Fibroblast of villous mesenchyme (primary cell): ENCODE results near the gene ZNF813. TPM values are rescaled to one million over a fixed set of nuclear protein-coding genes. Genes with fewer than 3 reads are reported as not detected.

Experiments
- DNase-seq: peaks from one replicate; pipeline ENCODE4 v3.0.0-alpha.2; 2010; ENCODE audit warnings: low read depth
- H3K4me3 ChIP-seq: 2 replicates; pipeline ENCODE4 v1.5.1; 2011; ENCODE audit warnings: low read depth, mild to moderate bottlenecking, low read length
- CTCF ChIP-seq: IDR thresholded peaks from 2 replicates; pipeline ENCODE4 v1.5.1; 2012; ENCODE audit warnings: low read depth, mild to moderate bottlenecking, low read length; ENCODE audit not compliant: insufficient read depth
- total RNA-seq: library from RNA; depleted of rRNA; stranded (reverse); fragments of >200 nt; gene quantifications from 2 replicates; pipeline ENCODE4 v1.2.3, GENCODE V29; 2012

The ZNF813 gene
- total RNA-seq, 1 donor = 3.0 TPM

GRCh38 chr19:53541971-53542370 is 74.4 kb downstream of the ZNF813 start:
- H3K4me3 ChIP-seq = no peak overlapping the region
- TF ChIP-seq CTCF = no peak
- no peak for DNase-seq

DNA sequence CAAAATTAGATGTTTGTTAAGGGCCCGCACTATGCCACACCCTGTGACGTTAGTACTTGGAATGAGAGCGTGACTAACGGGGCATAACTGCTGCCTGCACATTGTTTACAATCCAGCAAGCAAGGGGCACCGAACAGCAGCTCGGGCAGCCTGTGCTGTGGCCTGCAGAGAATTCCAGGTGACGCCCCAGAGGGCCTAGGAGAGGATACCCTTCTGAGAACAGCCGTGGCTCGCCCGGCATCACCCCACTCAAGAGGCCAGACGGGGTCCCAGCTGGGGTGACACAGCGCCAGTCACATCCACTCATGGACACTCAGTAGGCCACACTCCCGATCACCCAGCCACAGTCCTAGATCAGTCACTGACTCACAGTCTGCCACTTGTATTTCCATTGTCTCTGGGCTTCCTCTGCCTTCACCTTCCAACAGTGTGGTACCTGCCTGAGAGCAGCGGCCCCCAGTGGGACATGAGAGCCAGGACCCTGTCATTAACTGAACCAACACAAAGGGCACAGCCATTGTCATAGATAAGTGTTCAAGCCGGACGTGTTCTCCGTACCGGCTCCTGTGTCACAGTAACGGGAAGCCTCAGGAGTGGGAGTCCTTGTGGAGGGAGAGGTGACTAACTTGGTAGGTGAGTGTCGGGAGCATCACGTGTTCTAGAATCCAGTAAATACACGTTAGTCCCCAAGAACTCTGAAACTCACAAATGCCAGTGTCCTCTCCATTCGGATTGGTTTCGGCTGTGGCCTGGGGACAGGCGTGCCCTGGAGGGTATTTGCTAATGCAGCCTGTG is 77.9 kb downstream of the ZNF813 start:
- peak; percentile 93 for DNase-seq
- H3K4me3 ChIP-seq = no peak overlapping the region
- no peak for TF ChIP-seq CTCF

Other genes starting within 250 kb of the ZNF813 start
- 9.3 and 16.4 TPM in 2 replicates for gene ZNF677, start 212.9 kb upstream of the ZNF813 start, total RNA-seq
- gene VN1R2, start 209.4 kb upstream of the ZNF813 start, total RNA-seq = under 0.01 TPM in 1 of 2 replicates, not detected in the other
- gene VN1R4, start 200.0 kb upstream of the ZNF813 start, total RNA-seq = not detected in 2 replicates
- gene ZNF845, start 134.0 kb upstream of the ZNF813 start, total RNA-seq = 5.5 and 9.5 TPM in 2 replicates
- 1.7 and 2.6 TPM in 2 replicates for gene ZNF525, start 102.0 kb upstream of the ZNF813 start, total RNA-seq
- gene ZNF765, start 72.6 kb upstream of the ZNF813 start, total RNA-seq = 9.7 and 14.2 TPM in 2 replicates
- gene ZNF761, start 35.7 kb upstream of the ZNF813 start, total RNA-seq = 8.7 and 13.8 TPM in 2 replicates
- gene ZNF331, start 70.4 kb downstream of the ZNF813 start, total RNA-seq = 9.0 and 13.4 TPM in 2 replicates
- not detected in 2 replicates for gene DPRX, start 164.3 kb downstream of the ZNF813 start, total RNA-seq